Left lung (tissue), 10 donors: ENCODE results near the gene ARSG. TPM values are rescaled to one million over a fixed set of nuclear protein-coding genes. Genes with fewer than 3 reads are reported as not detected.

Experiments
- ATAC-seq: fragments of 200-7000 bp; cut with Tn5 transposase; one replicate; pipeline ENCODE4 v1.9.1; 2020; ENCODE audit warnings: moderate library complexity
- DNase-seq, 4 donors: peaks; one replicate each; pipeline ENCODE4 v3.0.0-alpha.2; 2013 to 2020
- H3K27ac ChIP-seq, 2 donors: fragments of 200-600 bp; sonication (generic) in 1 of 2; one replicate each; pipeline versions ENCODE4 v1.5.0 to v1.8.0; 2020 to 2021
- H3K27me3 ChIP-seq, 2 donors: fragments of 200-600 bp; sonication (generic) in 1 of 2; one replicate each; pipeline versions ENCODE4 v1.5.0 to v1.8.0; 2020 to 2021
- H3K36me3 ChIP-seq, 2 donors: fragments of 200-600 bp; sonication (generic) in 1 of 2; one replicate each; pipeline versions ENCODE4 v1.5.0 to v1.8.0; 2020 to 2021
- H3K4me1 ChIP-seq, 2 donors: fragments of 200-600 bp; one replicate each; pipeline ENCODE4 v1.8.0; 2021
- H3K4me3 ChIP-seq, 2 donors: fragments of 200-600 bp; sonication (generic) in 1 of 2; one replicate each; pipeline versions ENCODE4 v1.5.0 to v1.8.0; 2020 to 2021; ENCODE audit warnings: mild to moderate bottlenecking in 1 of 2
- H3K9me3 ChIP-seq, 2 donors: fragments of 200-600 bp; sonication (generic) in 1 of 2; one replicate each; pipeline versions ENCODE4 v1.5.0 to v1.8.0; 2020 to 2021
- CTCF ChIP-seq, 2 donors: fragments of 200-600 bp; sonication (generic) in 1 of 2; IDR thresholded peaks; one replicate each; pipeline versions ENCODE4 v1.5.0 to v1.8.0; 2021; ENCODE audit warnings: antibody characterized with exemption in 2 of 2
- intact Hi-C, 2 donors: fragments of 100-400 bp; cut with DNase I; formaldehyde crosslinking; loops; one replicate each; pipeline versions ENCODE4 v1.11.2 to v1.14.2; 2022
- polyA plus RNA-seq, 6 donors: library from polyadenylated mRNA; unstranded; fragments of 120-200 nt; gene quantifications; one replicate each; pipeline ENCODE4 v1.2.1, GENCODE V29; 2013; ENCODE audit not compliant: insufficient read length in 6 of 6
- total RNA-seq, 2 donors: library from RNA; stranded (reverse); fragmentation: NEBNext Ultra II Directional; extraction: Animal tissue kit (Norgen Biotek cat#: 25700); gene quantifications; one replicate each; pipeline ENCODE4 v1.2.1, GENCODE V29; 2021
- donor health status: DM: no; HTN: yes; CAD: no.
- donor health status: DM: no; HTN: no; CAD: no.

ARSG gene
- total and polyA plus RNA-seq, 8 donors, result 3.4 to 10.0 (median 4.5) TPM

GRCh38 chr17:68449021-68449739 is 157.9 kb downstream of the ARSG start:
- DNase-seq, result no peak
- intact Hi-C loops, result no loop called here
- TF ChIP-seq CTCF (IDR thresholded peaks at IDR 0.05), result no peak
- Histone ChIP-seq H3K36me3 (peaks cover 0 to 85% of the 10 kb centered on the region in 2 donors), H3K27me3 (no peaks in the 10 kb centered on the region), H3K4me3 (no peak overlapping the region), H3K27ac (no peak overlapping the region), H3K9me3 (no peaks in the 10 kb centered on the region), H3K4me1 (peaks cover 0 to 17% of the 10 kb centered on the region in 2 donors)
- no peak for ATAC-seq

DNA sequence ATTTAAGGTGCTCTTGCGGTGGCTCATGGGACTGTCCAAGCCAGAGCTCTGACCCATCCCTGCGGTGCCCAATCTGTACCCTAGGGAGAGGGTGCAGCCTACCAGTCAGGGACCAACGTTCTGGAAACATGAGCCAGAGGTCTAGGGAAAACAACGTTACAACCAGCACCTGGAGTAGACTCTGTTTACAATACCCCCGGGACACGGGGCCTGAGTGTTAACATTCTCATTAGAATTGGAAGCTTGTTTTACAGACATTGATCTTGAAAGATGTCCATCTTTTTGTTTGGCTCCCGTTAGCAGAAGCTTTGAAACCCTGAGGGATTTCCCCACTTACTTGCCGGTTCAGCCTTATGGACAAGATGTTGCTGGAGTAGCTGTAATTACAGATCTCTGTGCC is 159.1 kb downstream of the ARSG start:
- Histone ChIP-seq H3K27me3 (no peaks in the 10 kb centered on the region), H3K27ac (no peak overlapping the region), H3K36me3 (peaks cover 0 to 75% of the 10 kb centered on the region in 2 donors), H3K9me3 (no peaks in the 10 kb centered on the region), H3K4me1 (peaks cover 6 to 28% of the 10 kb centered on the region in 2 donors), H3K4me3 (no peak overlapping the region)
- no peak for DNase-seq
- no peak for ATAC-seq
- no peak for TF ChIP-seq CTCF (IDR thresholded peaks at IDR 0.05)
- intact Hi-C loops, result loop anchor here in 1 of 2 donors (10.0 kb wide), 1 partner anchor 206 kb away; the partner anchor contains the start of gene AMZ2

GRCh38 chr17:68450801-68451200 is 159.5 kb downstream of the ARSG start:
- H3K36me3 ChIP-seq, result peaks cover 0 to 71% of the 10 kb centered on the region in 2 donors
- no peak for TF ChIP-seq CTCF (IDR thresholded peaks at IDR 0.05)
- H3K4me1 ChIP-seq, result peaks cover 9 to 32% of the 10 kb centered on the region in 2 donors
- no peak overlapping the region for H3K4me3 ChIP-seq
- no peak for ATAC-seq
- no peak for DNase-seq
- H3K9me3 ChIP-seq, result no peaks in the 10 kb centered on the region
- intact Hi-C loops, result loop anchor here in 1 of 2 donors (10.0 kb wide), 1 partner anchor 206 kb away; the partner anchor contains the start of gene AMZ2
- no peak overlapping the region for H3K27ac ChIP-seq
- no peaks in the 10 kb centered on the region for H3K27me3 ChIP-seq

DNA sequence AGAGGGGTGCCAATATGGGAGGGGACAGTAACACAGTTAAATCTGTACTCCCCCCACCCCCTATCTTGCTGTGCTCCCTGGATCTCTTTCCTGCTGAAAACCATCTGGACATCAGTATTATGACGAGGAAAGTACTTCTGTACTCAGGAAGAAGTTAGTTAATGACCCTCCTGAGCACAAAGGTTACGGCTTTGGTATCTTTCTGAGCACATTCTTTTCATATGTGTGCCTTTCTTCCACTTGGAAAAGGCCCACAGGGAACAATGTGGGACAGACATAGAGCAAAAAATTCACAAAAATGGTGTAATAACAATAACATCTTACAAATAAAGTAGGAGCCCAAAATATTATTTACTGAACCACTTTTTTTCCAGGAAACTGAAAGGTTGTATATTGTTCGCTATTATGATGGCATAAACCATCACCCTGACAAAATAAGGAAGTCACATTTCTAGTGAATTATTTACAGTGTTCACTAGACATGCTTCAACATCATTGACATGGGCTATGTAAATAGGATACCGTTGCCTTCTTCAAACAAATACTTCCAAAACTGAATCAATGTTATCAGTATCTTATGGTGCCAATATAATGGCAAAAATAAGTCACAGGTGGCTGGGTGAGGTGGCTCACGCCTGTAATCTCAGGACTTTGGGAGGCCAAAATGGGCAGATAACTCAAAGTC is 160.5 kb downstream of the ARSG start:
- ATAC-seq, result no peak
- H3K4me1 ChIP-seq, result peaks cover 9 to 42% of the 10 kb centered on the region in 2 donors

More for the DNA sequence above, 160.5 kb downstream of the ARSG start:
- intact Hi-C loops, result loop anchor here in 1 of 2 donors (10.0 kb wide), 1 partner anchor 207 kb away; the partner anchor contains the start of gene AMZ2
- no peaks in the 10 kb centered on the region for H3K9me3 ChIP-seq
- no peak overlapping the region for H3K4me3 ChIP-seq
- H3K27ac ChIP-seq, result no peak overlapping the region
- TF ChIP-seq CTCF (IDR thresholded peaks at IDR 0.05), result no peak
- H3K36me3 ChIP-seq, result peaks cover 0 to 61% of the 10 kb centered on the region in 2 donors
- no peak for DNase-seq
- H3K27me3 ChIP-seq, result no peaks in the 10 kb centered on the region
